HG03097 (cell line): ENCODE results near the gene CLEC20A.
"Not testable (repeated sequence)": the region's sequence is repeated elsewhere in the genome, so short reads cannot be mapped to it uniquely, and the experiment has no call there.

Source experiments
- ATAC-seq: cut with Tn5 transposase; IDR thresholded peaks from one replicate; pipeline ENCODE4 v1.9.1; 2021; ENCODE audit not compliant: unreplicated experiment, low FRiP score

CLEC20A gene

GRCh38 chr1:178529364-178530036 lies 32.7 kb upstream of the CLEC20A start:
- no peak for ATAC-seq

DNA sequence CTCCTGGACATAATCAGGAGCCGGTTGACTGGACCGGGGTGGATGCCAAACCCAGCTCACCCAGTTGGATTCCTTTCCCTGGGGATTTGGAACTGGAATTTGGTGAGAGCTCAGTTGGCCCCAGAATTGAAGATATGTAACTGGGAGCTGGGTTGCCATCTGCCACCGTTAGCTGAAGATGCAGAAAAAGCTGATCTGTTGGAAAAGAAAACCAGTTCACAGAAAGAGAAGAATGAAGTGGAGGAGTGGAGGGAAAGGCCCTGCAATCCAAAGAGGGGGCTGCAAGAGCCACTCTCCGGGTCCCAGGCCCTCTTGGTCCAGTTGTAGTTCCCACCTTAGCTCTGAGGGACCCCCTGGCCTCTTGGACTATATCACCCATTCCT lies 32.2 kb upstream of the CLEC20A start:
- ATAC-seq: no peak

GRCh38 chr1:178528228-178528952 lies 31.6 kb upstream of the CLEC20A start:
- no peak for ATAC-seq

- ATAC-seq: no peak
Measured at GRCh38 chr1:178527117-178527516, 30.4 kb upstream of the CLEC20A start.

DNA sequence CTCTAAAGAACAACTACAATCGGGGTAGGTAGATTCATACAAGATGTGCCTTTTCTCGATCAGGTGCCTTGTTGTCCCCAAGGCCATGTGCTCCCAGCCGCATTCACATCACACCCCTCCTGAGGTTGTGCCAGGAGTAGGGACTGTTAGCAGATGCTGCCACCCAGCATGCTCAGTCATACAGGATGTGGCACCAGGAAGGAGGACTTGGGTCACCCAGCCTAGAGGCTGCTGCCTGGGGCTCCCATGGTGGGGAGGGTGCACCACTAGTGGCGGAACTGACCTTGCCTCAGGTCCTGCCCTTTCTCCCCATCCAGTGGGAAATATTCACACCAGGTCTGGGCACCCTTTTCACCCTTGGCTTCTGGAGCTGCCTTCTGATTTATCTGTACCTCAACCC lies 24.5 kb upstream of the CLEC20A start:
- ATAC-seq: no peak

DNA sequence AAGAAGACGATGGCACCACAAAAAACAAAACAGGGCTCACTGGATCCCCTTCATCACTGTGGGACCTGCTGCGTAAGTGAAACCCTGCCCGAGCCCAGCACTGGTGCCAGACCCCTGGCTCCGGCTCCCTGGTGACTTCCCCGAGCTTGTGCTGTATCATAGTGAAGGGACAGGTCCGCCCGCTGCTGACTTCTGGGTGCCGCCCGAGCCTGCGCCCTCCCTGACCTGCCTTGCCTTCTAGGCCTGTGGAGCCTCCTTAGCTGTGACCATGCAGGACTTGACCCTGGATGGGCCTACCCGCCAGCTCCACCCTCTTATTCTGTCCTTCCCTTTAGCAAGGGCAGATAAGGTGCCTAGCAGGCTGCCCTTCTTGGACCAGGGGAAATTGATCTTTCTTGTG lies 24.0 kb upstream of the CLEC20A start:
- ATAC-seq: no peak

GRCh38 chr1:178518894-178519293 lies 22.1 kb upstream of the CLEC20A start:
- ATAC-seq: no peak

DNA sequence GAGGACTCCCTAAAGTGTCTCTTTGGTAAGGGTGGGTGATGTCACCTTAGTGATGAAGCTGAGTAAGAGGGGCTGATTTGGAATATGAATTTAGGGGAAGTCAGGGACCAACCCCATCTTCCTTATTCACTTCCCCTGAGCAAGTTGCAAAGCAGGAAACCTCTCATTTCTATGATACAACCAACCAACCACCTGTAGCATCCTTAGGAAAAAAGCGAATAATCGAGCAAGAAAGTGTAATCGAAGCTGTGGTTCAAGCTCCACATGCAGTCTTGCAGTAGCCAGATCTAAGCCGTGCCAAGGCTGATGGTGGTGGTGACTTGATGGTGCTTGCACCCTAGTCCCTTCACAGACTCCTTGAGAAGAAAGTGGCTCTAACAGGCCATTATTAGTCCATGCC lies 19.3 kb upstream of the CLEC20A start:
- no peak for ATAC-seq

- no peak for ATAC-seq
Measured at GRCh38 chr1:178513278-178513983, 16.7 kb upstream of the CLEC20A start.

GRCh38 chr1:178512566-178513277 lies 16.0 kb upstream of the CLEC20A start, which contains the start of gene TEX35:
TSS of gene TEX35 (plus strand) at chr1:178513109. CDS start at chr1:178513189, 80 bp downstream.
- ATAC-seq: no peak

DNA sequence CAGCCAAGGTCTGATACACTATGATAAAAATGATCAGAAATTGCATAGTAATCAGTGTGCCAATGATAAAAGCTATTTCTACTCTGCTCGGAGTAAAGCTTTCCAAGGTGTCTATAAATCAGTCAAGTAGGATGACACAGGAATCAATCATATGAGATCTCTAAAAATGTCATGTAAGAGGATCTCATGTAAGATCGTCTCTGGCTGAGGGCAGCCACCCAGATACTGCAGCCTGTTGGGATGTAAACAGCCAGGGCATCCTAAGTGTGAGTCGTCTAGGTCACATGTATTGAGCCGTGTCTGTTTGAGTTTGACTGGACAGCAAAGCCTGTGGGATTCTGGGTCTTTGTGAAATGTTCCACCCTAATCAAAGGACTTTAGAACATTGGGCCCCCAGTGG lies 13.4 kb upstream of the CLEC20A start:
- no peak for ATAC-seq

DNA sequence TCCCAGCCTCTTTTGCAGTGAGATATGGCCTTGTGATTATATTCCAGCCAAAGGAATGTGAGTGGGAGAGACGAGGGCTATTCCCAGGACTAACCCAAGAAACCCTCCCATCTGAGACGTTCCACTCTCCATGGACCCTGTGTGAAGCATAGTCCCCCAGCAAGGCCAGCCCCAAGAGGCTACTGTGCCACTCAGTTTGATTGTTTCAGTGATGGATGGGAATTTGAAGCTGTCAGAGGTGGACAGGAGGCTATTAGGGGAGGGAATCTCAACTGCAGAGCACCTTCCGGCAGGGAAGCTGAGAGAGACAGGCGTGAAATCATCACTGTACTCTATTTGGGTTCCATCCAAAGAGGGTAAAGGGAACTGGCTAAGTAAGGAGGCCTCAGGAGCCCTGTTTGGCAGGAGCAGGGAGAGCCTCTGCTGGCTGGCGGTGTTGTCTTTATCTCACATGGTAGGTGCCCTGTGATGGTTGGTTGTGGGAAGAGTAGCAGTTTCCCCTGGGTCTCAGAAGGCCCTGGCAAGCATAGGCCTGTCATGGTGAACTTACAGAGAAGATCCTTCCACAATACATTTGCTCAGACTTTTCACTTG lies 12.7 kb upstream of the CLEC20A start:
- no peak for ATAC-seq

GRCh38 chr1:178506669-178507068 lies 9.9 kb upstream of the CLEC20A start:
- no peak for ATAC-seq

GRCh38 chr1:178506177-178506576 lies 9.4 kb upstream of the CLEC20A start:
- ATAC-seq: no peak

GRCh38 chr1:178504286-178504685 lies 7.5 kb upstream of the CLEC20A start:
- ATAC-seq: no peak

DNA sequence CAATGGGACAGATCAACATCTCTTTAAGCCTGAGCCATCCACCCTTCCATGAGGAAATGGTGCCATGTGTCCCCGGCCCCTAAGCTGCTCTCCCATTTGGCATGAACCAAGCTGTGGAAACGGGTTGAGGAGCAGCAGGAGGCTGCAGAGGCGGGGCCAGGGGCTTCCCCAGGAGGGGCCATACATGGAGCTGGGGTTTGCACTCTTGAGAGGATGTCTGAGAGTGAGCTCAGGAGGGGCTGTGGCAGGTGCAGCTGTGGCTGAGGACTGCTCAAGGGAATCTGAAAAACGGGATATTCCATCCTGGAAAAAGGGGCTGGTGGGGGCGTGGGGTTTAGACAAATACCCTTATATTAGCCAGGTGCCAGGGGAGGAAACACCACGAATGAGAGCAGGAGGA lies 7.1 kb upstream of the CLEC20A start:
- no peak for ATAC-seq

DNA sequence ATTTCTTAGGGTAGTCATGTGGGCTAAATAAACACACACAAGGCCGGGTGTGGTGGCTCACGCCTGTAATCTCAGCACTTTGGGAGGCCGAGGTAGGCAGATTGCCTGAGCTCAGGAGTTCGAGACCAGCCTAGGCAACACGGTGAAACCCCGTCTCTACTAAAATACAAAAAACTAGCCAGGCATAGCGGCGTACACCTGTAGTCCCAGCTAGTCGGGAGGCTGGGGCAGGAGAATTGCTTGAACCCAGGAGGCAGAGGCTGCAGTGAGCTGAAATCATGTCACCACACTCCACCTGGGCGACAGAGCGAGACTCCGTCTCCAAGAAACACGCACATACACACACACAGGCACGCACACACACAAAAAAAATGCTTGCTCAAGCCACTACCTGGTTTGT lies 6.6 kb upstream of the CLEC20A start:
- ATAC-seq: not testable (repeated sequence)

GRCh38 chr1:178502856-178503255 lies 6.1 kb upstream of the CLEC20A start:
- no peak for ATAC-seq

GRCh38 chr1:178502330-178502714 lies 5.6 kb upstream of the CLEC20A start:
- ATAC-seq: no peak

- ATAC-seq: no peak
Measured at GRCh38 chr1:178501705-178502329, 5.1 kb upstream of the CLEC20A start.
